Measurements from ENCODE around the gene ARHGEF39. TPM values are rescaled to one million over a fixed set of nuclear protein-coding genes. Genes with fewer than 3 reads are reported as not detected.
A peak's percentile ranks its signal among the peaks of the same experiment; 100 is the strongest.

Gene ARHGEF39
- total RNA-seq, 1 donor from 2014 or later, result 2.4 TPM

DNA sequence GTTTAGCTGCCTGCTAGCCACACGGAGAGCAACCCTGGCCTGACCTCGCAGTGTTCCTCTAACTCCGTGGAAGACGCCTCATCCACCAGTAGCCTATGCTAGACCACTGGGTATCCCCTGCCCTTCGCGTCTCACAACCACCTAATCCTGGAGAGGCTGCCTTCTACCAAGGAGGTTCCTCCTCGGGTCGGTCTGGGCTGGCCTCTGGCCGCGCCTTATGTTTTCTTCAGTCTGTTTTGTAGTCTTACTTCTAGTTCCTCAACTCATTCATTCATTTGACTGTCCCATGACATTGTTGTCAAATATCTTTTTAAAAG is 26.3 kb upstream of the ARHGEF39 start:
- no peak for DNase-seq

DNA sequence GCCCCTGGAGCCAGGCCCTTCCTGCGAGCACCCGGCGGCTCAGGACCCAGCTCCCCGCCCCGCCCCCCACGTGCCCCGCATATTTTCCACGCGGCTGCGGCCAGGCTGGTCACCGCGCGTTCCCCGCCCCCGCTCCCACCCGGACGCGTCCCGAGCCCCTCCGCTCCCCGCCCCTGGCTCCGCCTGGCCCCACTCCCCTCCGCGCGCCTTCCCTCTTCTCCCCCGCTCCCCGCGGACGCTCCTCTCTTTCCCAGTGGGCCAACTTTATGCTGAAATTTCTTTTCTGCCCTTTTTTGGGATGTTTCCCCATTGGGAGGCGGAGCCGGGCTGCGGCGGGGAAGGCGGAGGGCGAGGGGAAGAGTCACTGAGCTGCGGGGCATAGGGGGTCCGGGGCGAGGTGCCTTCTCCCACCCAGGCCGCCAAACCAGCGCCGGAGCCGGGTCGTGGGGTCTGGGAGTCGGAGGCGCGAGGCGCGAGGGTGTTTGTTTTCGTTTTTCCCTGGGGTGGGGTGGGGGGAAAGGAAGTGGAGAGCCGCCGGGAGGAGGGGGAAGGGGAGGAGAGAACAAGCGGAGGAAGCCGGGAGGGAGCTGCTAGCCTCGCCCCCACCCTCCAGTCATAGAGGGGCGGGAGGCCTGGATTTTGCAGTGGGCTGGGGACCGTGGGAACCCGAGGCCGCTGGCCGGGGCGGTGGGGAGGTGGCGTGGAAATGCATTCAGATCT is 25.8 kb upstream of the ARHGEF39 start:
- no peak for DNase-seq

DNA sequence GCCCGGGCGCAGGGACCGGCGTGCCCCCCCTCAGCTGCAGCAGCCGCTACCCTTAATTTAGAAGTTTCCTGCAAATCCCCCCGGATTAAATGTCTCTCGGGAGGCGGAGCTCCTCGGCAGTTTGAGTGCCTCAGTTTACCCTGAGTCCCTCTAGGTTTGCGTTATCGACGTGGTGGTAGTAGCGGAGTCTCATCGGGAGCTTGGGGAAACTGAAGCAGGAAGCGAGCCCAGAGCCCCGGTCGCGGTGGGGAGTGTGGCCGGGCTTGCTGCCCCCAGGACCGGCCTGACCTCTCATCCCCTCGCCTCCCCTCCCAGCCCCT is 25.3 kb upstream of the ARHGEF39 start:
- peak; percentile 64 for DNase-seq

DNA sequence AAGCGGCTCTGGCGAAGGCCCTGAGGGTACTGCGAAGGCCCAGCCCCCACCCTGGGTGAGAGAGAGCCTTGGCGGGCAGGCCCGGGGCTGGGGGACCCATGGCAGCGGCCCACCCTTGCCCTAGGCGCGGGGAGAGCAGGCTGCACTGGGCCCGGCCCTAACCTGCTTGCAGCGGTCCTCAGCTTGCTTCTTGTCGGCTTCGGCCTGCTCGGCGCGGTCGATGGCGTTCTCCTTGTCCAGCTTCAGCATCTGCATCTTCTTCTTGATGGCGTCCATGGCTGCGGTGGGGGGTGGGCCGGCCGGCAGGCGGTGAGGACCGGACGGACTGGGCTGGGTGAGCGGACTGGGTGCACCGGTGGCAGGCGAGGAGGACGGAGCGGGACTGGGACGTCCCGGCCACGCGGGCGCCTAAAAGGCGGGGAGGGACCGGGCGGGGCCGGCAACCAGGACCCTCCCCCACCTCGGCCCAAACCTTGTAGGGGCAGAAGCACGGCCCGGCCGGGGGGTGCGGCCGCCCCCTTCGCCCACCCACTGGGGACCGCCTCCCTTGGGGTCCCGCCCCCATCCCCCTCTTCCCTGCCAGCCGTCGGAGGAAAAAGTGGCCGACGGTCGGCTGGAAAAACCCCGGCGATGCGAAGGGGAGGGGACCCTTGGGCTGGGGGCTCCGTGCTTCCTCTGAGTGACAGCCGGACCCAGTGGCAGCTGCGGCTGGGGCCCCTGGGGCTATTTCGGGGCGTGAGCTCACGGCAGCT is 24.7 kb upstream of the ARHGEF39 start, which contains the start of gene TPM2:
Gene TPM2, minus strand, starts transcription at position 384 of the 752 bp plus-strand sequence. Its CDS starts 108 bp downstream, at position 276.
- no peak for DNase-seq

- DNase-seq, result no peak
Observed at GRCh38 chr9:35688558-35689541, 23.9 kb upstream of the ARHGEF39 start.

GRCh38 chr9:35687972-35688557 is 23.1 kb upstream of the ARHGEF39 start:
- no peak for DNase-seq

GRCh38 chr9:35687306-35687705 is 22.3 kb upstream of the ARHGEF39 start:
- no peak for DNase-seq

DNA sequence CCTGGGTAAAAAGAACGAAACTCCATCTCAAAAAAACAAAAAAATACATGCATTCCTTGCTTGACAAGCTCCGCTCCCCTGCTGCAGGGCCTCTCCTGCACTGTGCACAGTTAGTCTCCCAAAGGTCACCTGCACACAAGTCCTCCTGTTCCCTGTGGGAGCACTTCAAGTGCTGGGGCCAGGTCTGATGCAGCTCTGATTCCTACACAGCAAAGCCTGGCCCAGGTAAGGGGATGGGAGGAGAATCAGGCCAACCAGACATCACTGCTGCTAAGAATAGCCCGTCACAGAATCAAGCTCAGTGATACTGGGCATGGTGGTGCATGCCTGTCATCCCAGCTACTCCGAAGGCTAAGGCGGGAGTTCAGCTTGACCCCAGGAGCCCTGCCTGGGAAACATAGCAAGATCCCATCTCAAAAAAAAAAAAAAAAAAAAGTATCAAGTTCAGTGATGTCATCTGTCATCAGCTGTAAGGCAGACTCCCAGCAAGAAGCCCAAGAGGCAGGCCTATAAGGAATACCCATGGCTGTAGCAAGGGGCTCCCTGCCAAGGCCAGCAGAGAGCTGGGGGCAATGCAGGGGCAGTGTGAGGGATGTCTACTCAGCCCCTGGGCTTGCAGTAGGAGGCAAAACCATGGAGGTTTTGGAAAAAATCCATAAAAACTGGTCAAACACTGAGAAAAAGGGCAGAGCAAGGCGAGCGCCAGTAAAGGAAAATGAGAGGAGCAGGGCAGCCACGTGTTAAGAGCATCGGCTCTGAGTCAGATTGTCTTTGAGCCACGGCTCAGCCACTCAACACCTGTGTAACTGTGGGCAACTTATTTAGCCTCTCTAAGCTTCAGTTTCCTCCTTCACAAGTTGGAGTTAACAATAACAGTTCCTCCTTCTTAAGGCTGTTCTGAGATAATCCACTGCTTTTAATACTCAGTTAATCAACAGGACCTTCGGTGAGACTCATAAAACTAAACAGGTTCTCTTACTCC is 21.5 kb upstream of the ARHGEF39 start:
- DNase-seq, result no peak

- DNase-seq, result no peak
Observed at GRCh38 chr9:35685506-35685905, 20.5 kb upstream of the ARHGEF39 start.

- no peak for DNase-seq
Observed at GRCh38 chr9:35684921-35685320, 19.9 kb upstream of the ARHGEF39 start.

DNA sequence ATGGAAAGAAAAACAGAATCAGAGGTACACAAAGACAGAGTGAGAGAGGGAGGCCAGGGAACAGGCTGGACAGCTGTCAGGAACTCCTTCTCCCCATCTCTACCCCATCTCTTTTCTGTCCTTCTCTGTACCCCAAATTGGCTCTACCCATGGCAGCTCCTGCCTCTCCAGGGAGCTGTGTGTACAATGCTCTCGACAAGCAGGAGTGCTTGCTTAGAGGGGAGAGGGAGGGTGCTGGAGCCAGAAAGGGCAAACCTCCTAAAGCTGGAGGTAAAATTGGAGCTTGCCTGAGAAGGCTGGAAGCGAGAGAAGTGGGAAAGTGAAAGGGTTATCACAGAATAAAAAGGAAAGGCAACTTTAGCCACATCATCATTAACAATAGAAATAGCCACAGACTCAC is 18.3 kb upstream of the ARHGEF39 start:
- DNase-seq, result no peak

DNA sequence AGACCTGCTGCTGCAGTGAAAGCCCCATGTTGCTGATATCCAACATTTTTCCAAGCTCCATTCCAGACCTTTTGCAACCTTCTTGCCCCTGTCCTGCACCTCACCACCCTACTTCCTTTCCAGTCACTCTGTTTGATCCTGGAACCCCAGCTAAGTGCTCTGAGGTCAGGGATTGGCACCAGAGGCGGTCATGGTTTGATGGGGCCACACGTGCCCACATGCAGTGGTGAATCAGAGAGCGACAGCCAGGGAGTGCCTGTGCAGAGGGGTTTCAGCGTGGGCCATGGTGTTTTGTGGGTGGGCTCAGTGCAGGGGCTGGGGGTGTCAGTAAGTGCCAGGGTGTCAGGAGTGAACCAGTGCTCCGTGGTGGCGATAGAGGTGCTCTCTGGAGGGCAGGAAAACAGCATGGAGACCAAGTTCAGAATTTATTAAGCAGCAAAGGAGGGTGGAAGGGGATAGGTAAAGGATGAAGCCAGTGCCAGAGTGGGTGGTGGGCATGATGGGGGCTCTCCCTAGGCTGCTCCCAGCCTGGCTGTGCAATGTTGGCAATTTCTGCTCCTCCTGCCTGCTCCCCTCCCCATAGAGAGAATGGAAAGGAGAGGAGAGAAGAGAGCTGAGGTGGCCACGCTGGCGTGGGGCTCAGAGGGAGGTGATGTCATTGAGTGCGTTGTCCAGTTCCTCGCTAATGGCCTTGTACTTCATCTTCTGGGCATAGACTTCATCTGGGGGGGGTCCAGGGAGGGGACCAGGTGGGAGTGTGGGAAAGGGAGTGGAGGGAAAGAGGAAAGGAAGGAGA is 17.7 kb upstream of the ARHGEF39 start:
- DNase-seq, result no peak

- DNase-seq, result no peak
Observed at GRCh38 chr9:35682051-35682450, 17.1 kb upstream of the ARHGEF39 start.

DNA sequence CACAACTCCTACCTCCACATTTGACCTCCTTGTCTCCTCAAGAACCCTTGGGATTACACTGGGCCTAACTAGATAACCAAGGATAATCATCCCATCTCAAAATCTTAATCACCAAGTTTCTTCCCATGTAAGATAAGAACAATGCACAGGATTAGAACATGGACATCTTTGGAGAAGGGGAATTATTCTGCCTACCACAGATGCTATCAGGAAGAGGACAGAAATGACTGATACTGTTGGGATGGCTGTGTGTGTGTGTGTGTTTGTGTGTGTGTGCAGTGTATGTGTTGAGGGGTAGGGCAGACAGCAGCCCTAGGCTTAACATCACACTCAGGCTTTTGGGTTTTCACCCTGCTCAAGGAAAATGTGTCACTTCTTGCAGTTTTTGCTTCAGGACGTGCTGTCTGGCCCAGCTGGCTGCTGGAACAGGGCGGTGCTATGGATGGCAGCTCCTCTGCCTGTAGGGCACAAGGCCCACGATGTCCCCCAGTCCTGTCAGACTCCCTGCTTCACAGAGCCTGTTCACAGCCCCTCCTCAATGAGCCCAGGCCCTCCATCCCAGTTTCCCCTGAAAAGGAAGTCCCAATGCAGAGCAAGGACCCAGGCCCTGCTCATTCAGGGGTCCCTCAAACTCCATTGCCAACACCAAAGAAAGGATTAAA is 16.5 kb upstream of the ARHGEF39 start:
- DNase-seq, result no peak

- no peak for DNase-seq
Observed at GRCh38 chr9:35680331-35681105, 15.5 kb upstream of the ARHGEF39 start.

- no peak for DNase-seq
Observed at GRCh38 chr9:35679766-35680330, 14.9 kb upstream of the ARHGEF39 start.

DNA sequence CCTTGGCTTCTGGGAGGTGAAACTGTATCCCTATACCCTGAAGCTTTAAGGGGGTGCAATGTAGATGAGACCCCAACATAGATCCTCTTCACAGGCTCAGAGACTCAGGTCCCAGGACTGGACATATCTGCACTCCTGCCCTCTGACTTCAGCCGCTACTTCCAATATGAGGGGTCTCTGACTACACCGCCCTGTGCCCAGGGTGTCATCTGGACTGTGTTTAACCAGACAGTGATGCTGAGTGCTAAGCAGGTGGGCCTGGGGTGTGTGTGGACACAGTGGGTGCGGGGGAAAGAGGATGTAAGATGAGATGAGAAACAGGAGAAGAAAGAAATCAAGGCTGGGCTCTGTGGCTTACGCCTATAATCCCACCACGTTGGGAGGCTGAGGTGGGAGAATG is 14.1 kb upstream of the ARHGEF39 start:
- DNase-seq, result no peak

- no peak for DNase-seq
Observed at GRCh38 chr9:35675732-35676392, 10.9 kb upstream of the ARHGEF39 start.

All from skin of body (tissue), 2 donors.